A549 (cell line): ENCODE measurements around the gene RIMS1.

Experiments used
- CBX2 ChIP-seq: fragments of 200-600 bp; sonication (generic); IDR thresholded peaks from 2 replicates; pipeline ENCODE4 v1.6.1; 2016; ENCODE audit warnings: low read depth, mild to moderate bottlenecking, borderline replicate concordance
- CHD2 ChIP-seq: fragments of 150-350 bp; IDR thresholded peaks from 2 replicates; pipeline ENCODE4 v1.6.1; 2014; ENCODE audit warnings: low read length; ENCODE audit not compliant: partially characterized antibody
- POLR2A ChIP-seq: IDR thresholded peaks from 2 replicates; pipeline ENCODE4 v1.6.1; 2012; ENCODE audit warnings: mild to moderate bottlenecking, low read length
- RCOR1 ChIP-seq: fragments of 150-350 bp; IDR thresholded peaks from 2 replicates; pipeline ENCODE4 v1.6.1; 2014; ENCODE audit warnings: antibody characterized with exemption, low read length, low read depth
- RFX5 ChIP-seq: fragments of 450-650 bp; IDR thresholded peaks from 2 replicates; pipeline ENCODE4 v1.7.1; 2014; ENCODE audit warnings: antibody characterized with exemption, mild to moderate bottlenecking, moderate library complexity
- SMC3 ChIP-seq: fragments of >200 bp; sonication (Bioruptor Twin); formaldehyde crosslinking; IDR thresholded peaks from 3 replicates; pipeline ENCODE4 v1.6.1; 2018; ENCODE audit warnings: inconsistent platforms
- USF2 ChIP-seq: fragments of 450-650 bp; IDR thresholded peaks from 2 replicates; pipeline ENCODE4 v1.6.1; 2014; ENCODE audit warnings: antibody characterized with exemption
- ZFP36 ChIP-seq: fragments of 450-650 bp; IDR thresholded peaks from 2 replicates; pipeline ENCODE4 v1.6.1; 2014; ENCODE audit warnings: borderline replicate concordance; ENCODE audit not compliant: partially characterized antibody
- ZSCAN20 ChIP-seq: fragments of 250-450 bp; sonication (Bioruptor Pico); IDR thresholded peaks from 2 replicates; pipeline ENCODE4 v1.8.0; 2022; ENCODE audit warnings: mild to moderate bottlenecking, moderate library complexity
- TF ChIP-seq, protein P1 (sequence below): fragments of >200 bp; sonication (Bioruptor Twin); formaldehyde crosslinking; IDR thresholded peaks from 3 replicates; pipeline ENCODE4 v1.5.1; 2016
- TF ChIP-seq, protein P2 (sequence below): fragments of 200-600 bp; sonication (generic); IDR thresholded peaks from 2 replicates; pipeline ENCODE4 v1.6.1; 2016; ENCODE audit warnings: antibody characterized with exemption, mild to moderate bottlenecking, moderate library complexity

- TF ChIP-seq, protein P1, sequence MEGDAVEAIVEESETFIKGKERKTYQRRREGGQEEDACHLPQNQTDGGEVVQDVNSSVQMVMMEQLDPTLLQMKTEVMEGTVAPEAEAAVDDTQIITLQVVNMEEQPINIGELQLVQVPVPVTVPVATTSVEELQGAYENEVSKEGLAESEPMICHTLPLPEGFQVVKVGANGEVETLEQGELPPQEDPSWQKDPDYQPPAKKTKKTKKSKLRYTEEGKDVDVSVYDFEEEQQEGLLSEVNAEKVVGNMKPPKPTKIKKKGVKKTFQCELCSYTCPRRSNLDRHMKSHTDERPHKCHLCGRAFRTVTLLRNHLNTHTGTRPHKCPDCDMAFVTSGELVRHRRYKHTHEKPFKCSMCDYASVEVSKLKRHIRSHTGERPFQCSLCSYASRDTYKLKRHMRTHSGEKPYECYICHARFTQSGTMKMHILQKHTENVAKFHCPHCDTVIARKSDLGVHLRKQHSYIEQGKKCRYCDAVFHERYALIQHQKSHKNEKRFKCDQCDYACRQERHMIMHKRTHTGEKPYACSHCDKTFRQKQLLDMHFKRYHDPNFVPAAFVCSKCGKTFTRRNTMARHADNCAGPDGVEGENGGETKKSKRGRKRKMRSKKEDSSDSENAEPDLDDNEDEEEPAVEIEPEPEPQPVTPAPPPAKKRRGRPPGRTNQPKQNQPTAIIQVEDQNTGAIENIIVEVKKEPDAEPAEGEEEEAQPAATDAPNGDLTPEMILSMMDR = no peak
- no peak for TF ChIP-seq USF2
- TF ChIP-seq, protein P2, sequence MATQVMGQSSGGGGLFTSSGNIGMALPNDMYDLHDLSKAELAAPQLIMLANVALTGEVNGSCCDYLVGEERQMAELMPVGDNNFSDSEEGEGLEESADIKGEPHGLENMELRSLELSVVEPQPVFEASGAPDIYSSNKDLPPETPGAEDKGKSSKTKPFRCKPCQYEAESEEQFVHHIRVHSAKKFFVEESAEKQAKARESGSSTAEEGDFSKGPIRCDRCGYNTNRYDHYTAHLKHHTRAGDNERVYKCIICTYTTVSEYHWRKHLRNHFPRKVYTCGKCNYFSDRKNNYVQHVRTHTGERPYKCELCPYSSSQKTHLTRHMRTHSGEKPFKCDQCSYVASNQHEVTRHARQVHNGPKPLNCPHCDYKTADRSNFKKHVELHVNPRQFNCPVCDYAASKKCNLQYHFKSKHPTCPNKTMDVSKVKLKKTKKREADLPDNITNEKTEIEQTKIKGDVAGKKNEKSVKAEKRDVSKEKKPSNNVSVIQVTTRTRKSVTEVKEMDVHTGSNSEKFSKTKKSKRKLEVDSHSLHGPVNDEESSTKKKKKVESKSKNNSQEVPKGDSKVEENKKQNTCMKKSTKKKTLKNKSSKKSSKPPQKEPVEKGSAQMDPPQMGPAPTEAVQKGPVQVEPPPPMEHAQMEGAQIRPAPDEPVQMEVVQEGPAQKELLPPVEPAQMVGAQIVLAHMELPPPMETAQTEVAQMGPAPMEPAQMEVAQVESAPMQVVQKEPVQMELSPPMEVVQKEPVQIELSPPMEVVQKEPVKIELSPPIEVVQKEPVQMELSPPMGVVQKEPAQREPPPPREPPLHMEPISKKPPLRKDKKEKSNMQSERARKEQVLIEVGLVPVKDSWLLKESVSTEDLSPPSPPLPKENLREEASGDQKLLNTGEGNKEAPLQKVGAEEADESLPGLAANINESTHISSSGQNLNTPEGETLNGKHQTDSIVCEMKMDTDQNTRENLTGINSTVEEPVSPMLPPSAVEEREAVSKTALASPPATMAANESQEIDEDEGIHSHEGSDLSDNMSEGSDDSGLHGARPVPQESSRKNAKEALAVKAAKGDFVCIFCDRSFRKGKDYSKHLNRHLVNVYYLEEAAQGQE = no peak
- no peak for TF ChIP-seq CBX2
- TF ChIP-seq POLR2A = no peak
- no peak for TF ChIP-seq ZFP36
- no peak for TF ChIP-seq RCOR1
- no peak for TF ChIP-seq RFX5
- TF ChIP-seq ZSCAN20 (CRISPR knock-in tag) = no peak
- TF ChIP-seq CHD2 = no peak
- no peak for TF ChIP-seq SMC3
Measured at GRCh38 chr6:71977884-71978283, 91.5 kb downstream of the RIMS1 start.
